ENCODE data around the gene INTS1.

INTS1 gene

GRCh38 chr7:1505731-1506550 lies 1.8 kb upstream of the INTS1 start:
- DNase-seq = no peak

- no peak for DNase-seq
Observed at GRCh38 chr7:1503390-1503789, 799 bp downstream of the INTS1 start.

- DNase-seq = no peak
Observed at GRCh38 chr7:1502845-1503244, 1.3 kb downstream of the INTS1 start.

- DNase-seq = no peak
Observed at GRCh38 chr7:1501487-1502270, 2.5 kb downstream of the INTS1 start.

- no peak for DNase-seq
Observed at GRCh38 chr7:1500064-1500807, 4.0 kb downstream of the INTS1 start.

- DNase-seq = no peak
Observed at GRCh38 chr7:1499367-1500029, 4.7 kb downstream of the INTS1 start.

GRCh38 chr7:1498370-1499305 lies 5.6 kb downstream of the INTS1 start:
- DNase-seq = no peak

- no peak for DNase-seq
Observed at GRCh38 chr7:1497293-1497927, 6.8 kb downstream of the INTS1 start.

- DNase-seq = no peak
Observed at GRCh38 chr7:1496531-1497292, 7.5 kb downstream of the INTS1 start.

GRCh38 chr7:1495564-1496242 lies 8.5 kb downstream of the INTS1 start:
- DNase-seq = no peak

- no peak for DNase-seq
Observed at GRCh38 chr7:1494866-1495563, 9.2 kb downstream of the INTS1 start.

GRCh38 chr7:1494447-1494846 lies 9.7 kb downstream of the INTS1 start:
- DNase-seq = no peak

- DNase-seq = no peak
Observed at GRCh38 chr7:1493571-1493970, 10.6 kb downstream of the INTS1 start.

- no peak for DNase-seq
Observed at GRCh38 chr7:1493129-1493528, 11.1 kb downstream of the INTS1 start.

- DNase-seq = no peak
Observed at GRCh38 chr7:1492640-1493039, 11.5 kb downstream of the INTS1 start.

- DNase-seq = no peak
Observed at GRCh38 chr7:1492221-1492620, 12.0 kb downstream of the INTS1 start.

GRCh38 chr7:1490837-1491236 lies 13.4 kb downstream of the INTS1 start:
- no peak for DNase-seq

GRCh38 chr7:1489336-1489735 lies 14.9 kb downstream of the INTS1 start:
- DNase-seq = no peak

GRCh38 chr7:1488016-1488415 lies 16.2 kb downstream of the INTS1 start:
- DNase-seq = no peak

Data from NCI-H1092 (cell line).